ENCODE data around the gene DOK6. TPM values are rescaled to one million over a fixed set of nuclear protein-coding genes. Genes with fewer than 3 reads are reported as not detected.

The DOK6 gene
- total RNA-seq, 1 donor from 2014 or later, result 19.7 TPM

DNA sequence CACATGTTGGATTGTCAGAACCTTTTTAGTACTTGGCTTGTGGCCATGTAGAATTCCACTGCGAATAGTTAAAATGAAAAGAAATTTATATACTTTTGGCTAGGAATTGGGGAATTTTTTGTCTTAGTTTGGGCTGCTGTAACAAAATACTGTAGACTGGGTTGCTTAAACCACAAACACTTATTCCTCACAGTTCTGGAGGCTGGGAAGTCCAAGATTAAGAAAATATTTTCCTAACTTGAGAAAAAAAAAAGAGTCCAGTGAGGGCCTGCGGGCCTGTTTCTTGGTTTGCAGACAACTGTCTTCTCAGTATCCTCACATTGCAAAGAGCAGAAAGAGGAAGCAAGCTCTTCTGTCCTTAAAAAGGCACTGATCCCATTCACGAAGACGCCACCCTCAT, 465.1 kb downstream of the DOK6 start:
- H3K4me1 Mint-ChIP-seq (ENCODE audit: low read depth, unreplicated experiment), result no peaks in the 10 kb centered on the region

DNA sequence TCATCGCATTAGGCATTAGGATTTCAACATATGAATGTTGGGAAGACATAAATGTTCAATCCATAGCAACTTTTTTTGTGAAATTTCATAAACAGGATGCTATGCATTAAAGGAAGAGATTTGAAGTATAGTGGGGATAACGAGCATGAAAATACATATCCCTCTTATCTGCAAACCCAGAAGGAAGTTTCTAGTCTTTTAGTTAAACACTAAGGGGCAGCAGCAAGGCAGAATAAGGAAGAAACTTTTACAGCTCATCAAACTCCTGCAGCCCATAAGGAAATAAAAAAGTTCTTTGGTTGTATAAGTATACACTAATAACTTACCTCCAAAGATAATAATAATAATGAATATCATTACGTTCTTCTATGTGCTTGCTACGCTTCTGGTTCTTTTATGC, 465.5 kb downstream of the DOK6 start:
- Mint-ChIP-seq H3K4me1 (ENCODE audit: low read depth, unreplicated experiment) (peaks cover under 1% of the 10 kb centered on the region), H3K36me3 (ENCODE audit: unreplicated experiment) (no peaks in the 10 kb centered on the region), H3K9me3 (ENCODE audit: unreplicated experiment) (peaks cover 3% of the 10 kb centered on the region), H3K4me3 (ENCODE audit: unreplicated experiment) (no peak overlapping the region), H3K27me3 (ENCODE audit: unreplicated experiment) (peaks cover under 1% of the 10 kb centered on the region), H3K27ac (ENCODE audit: unreplicated experiment) (no peak overlapping the region)
- DNase-seq, result no peak
- TF ChIP-seq, protein P1, sequence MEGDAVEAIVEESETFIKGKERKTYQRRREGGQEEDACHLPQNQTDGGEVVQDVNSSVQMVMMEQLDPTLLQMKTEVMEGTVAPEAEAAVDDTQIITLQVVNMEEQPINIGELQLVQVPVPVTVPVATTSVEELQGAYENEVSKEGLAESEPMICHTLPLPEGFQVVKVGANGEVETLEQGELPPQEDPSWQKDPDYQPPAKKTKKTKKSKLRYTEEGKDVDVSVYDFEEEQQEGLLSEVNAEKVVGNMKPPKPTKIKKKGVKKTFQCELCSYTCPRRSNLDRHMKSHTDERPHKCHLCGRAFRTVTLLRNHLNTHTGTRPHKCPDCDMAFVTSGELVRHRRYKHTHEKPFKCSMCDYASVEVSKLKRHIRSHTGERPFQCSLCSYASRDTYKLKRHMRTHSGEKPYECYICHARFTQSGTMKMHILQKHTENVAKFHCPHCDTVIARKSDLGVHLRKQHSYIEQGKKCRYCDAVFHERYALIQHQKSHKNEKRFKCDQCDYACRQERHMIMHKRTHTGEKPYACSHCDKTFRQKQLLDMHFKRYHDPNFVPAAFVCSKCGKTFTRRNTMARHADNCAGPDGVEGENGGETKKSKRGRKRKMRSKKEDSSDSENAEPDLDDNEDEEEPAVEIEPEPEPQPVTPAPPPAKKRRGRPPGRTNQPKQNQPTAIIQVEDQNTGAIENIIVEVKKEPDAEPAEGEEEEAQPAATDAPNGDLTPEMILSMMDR (IDR thresholded peaks at IDR 0.05; ENCODE audit: partially characterized antibody, unreplicated experiment), result no peak

More for the DNA sequence above, 465.1 kb downstream of the DOK6 start:
- no peak for DNase-seq
- TF ChIP-seq, protein P1 (IDR thresholded peaks at IDR 0.05; ENCODE audit: partially characterized antibody, unreplicated experiment), result no peak
- Mint-ChIP-seq H3K27ac (ENCODE audit: unreplicated experiment) (no peak overlapping the region), H3K27me3 (ENCODE audit: unreplicated experiment) (no peaks in the 10 kb centered on the region), H3K36me3 (ENCODE audit: unreplicated experiment) (no peaks in the 10 kb centered on the region), H3K4me3 (ENCODE audit: unreplicated experiment) (no peak overlapping the region), H3K9me3 (ENCODE audit: unreplicated experiment) (peaks cover 3% of the 10 kb centered on the region)

- TF ChIP-seq, protein P1 (IDR thresholded peaks at IDR 0.05; ENCODE audit: partially characterized antibody, unreplicated experiment), result no peak
- peaks cover 17% of the 10 kb centered on the region for H3K4me1 Mint-ChIP-seq (ENCODE audit: low read depth, unreplicated experiment)
- H3K36me3 Mint-ChIP-seq (ENCODE audit: unreplicated experiment), result no peaks in the 10 kb centered on the region
- no peak overlapping the region for H3K4me3 Mint-ChIP-seq (ENCODE audit: unreplicated experiment)
- H3K27me3 Mint-ChIP-seq (ENCODE audit: unreplicated experiment), result peaks cover 6% of the 10 kb centered on the region
- peaks cover 12% of the 10 kb centered on the region for H3K9me3 Mint-ChIP-seq (ENCODE audit: unreplicated experiment)
- H3K27ac Mint-ChIP-seq (ENCODE audit: unreplicated experiment), result no peak overlapping the region
- no peak for DNase-seq
Observed at GRCh38 chr18:69870736-69871135, 470.0 kb downstream of the DOK6 start.

DNA sequence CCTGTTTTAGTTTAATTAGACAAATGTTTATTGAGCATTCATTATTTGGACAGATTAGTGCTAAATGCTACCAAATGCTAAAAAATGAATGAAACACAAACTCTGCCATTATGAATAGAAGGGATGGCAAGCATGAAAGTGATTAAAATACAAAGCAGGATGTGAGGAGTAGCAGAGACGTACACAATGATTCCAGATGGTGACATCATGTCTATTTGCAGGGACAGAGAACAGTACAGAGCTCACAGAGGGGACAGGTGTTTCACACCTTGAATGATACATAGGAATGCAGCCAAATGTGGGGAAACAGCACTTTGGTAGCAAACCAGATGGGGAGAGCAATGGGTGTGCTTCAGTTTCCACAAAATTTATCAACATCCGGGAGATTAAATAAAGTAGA, 470.7 kb downstream of the DOK6 start:
- Mint-ChIP-seq H3K27me3 (ENCODE audit: unreplicated experiment) (peaks cover 6% of the 10 kb centered on the region), H3K4me3 (ENCODE audit: unreplicated experiment) (no peak overlapping the region), H3K27ac (ENCODE audit: unreplicated experiment) (peak overlapping the region; percentile 7), H3K9me3 (ENCODE audit: unreplicated experiment) (peaks cover 12% of the 10 kb centered on the region), H3K4me1 (ENCODE audit: low read depth, unreplicated experiment) (peaks cover 17% of the 10 kb centered on the region), H3K36me3 (ENCODE audit: unreplicated experiment) (no peaks in the 10 kb centered on the region)
- no peak for DNase-seq
- TF ChIP-seq, protein P1 (IDR thresholded peaks at IDR 0.05; ENCODE audit: partially characterized antibody, unreplicated experiment), result no peak

GRCh38 chr18:69872661-69873060, 472.0 kb downstream of the DOK6 start:
- Mint-ChIP-seq H3K27me3 (ENCODE audit: unreplicated experiment) (peaks cover 6% of the 10 kb centered on the region), H3K27ac (ENCODE audit: unreplicated experiment) (no peak overlapping the region)

More at GRCh38 chr18:69872661-69873060, 472.0 kb downstream of the DOK6 start:
- H3K4me1 Mint-ChIP-seq (ENCODE audit: low read depth, unreplicated experiment), result peaks cover 17% of the 10 kb centered on the region
- no peaks in the 10 kb centered on the region for H3K36me3 Mint-ChIP-seq (ENCODE audit: unreplicated experiment)
- peaks cover 12% of the 10 kb centered on the region for H3K9me3 Mint-ChIP-seq (ENCODE audit: unreplicated experiment)
- TF ChIP-seq, protein P1 (IDR thresholded peaks at IDR 0.05; ENCODE audit: partially characterized antibody, unreplicated experiment), result no peak
- DNase-seq, result no peak
- H3K4me3 Mint-ChIP-seq (ENCODE audit: unreplicated experiment), result no peak overlapping the region
